Measurements from ENCODE around the gene PTDSS2. TPM values are rescaled to one million over a fixed set of nuclear protein-coding genes. Genes with fewer than 3 reads are reported as not detected.

PTDSS2 gene
- total RNA-seq, 1 donor from 2014 or later: 47.3 TPM

- Mint-ChIP-seq H3K4me3 (ENCODE audit: unreplicated experiment) (no peak overlapping the region), H3K27ac (ENCODE audit: unreplicated experiment) (no peak overlapping the region), H3K36me3 (ENCODE audit: low read depth, unreplicated experiment) (peaks cover 2% of the 10 kb centered on the region), H3K4me1 (ENCODE audit: low read depth, unreplicated experiment) (no peaks in the 10 kb centered on the region), H3K9me3 (ENCODE audit: unreplicated experiment) (no peaks in the 10 kb centered on the region), H3K27me3 (ENCODE audit: low read depth, unreplicated experiment) (no peaks in the 10 kb centered on the region)
- Histone ChIP-seq H3K36me3 (ENCODE audit: insufficient read depth, low read length) (peaks cover 3% of the 10 kb centered on the region), H3K79me2 (ENCODE audit: insufficient read depth, low read length) (peaks cover 3% of the 10 kb centered on the region), H4K20me1 (ENCODE audit: insufficient read depth, low read length) (peaks cover 18% of the 10 kb centered on the region), H3K27me3 (ENCODE audit: insufficient read depth, low read length) (no peaks in the 10 kb centered on the region), H3K27ac (ENCODE audit: low read depth, low read length) (no peak overlapping the region), H3K9me3 (ENCODE audit: insufficient read depth, low read depth, low read length) (no peaks in the 10 kb centered on the region), H3K4me2 (ENCODE audit: low read length) (no peak overlapping the region), H3K4me1 (ENCODE audit: insufficient read depth, low read length) (no peaks in the 10 kb centered on the region), H3K9ac (ENCODE audit: low read length) (no peak overlapping the region), H3K4me3 (ENCODE audit: insufficient read depth, low read depth, low read length) (no peak overlapping the region), H2AFZ (ENCODE audit: low read depth, low read length) (no peak overlapping the region)
- DNase-seq (ENCODE audit: low read depth) (no peak), FAIRE-seq (no peak)
- TF ChIP-seq CTCF (IDR thresholded peaks at IDR 0.05; ENCODE audit: insufficient read depth, low read depth, low read length): no peak
- TF ChIP-seq EZH2 (IDR thresholded peaks at IDR 0.05; ENCODE audit: insufficient read depth, low read length): no peak
Measured at GRCh38 chr11:528166-528814, 78.2 kb downstream of the PTDSS2 start.

GRCh38 chr11:528815-529727 lies 79.0 kb downstream of the PTDSS2 start:
- DNase-seq (ENCODE audit: low read depth) (no peak), FAIRE-seq (no peak)
- TF ChIP-seq EZH2 (IDR thresholded peaks at IDR 0.05; ENCODE audit: insufficient read depth, low read length) (no peak), CTCF (IDR thresholded peaks at IDR 0.05; ENCODE audit: insufficient read depth, low read depth, low read length) (no peak)
- no peaks in the 10 kb centered on the region for H3K9me3 ChIP-seq (ENCODE audit: insufficient read depth, low read depth, low read length)
- no peak overlapping the region for H3K9ac ChIP-seq (ENCODE audit: low read length)
- no peak overlapping the region for H3K4me2 ChIP-seq (ENCODE audit: low read length)
- no peak overlapping the region for H2AFZ ChIP-seq (ENCODE audit: low read depth, low read length)
- peaks cover 2% of the 10 kb centered on the region for H3K4me1 ChIP-seq (ENCODE audit: insufficient read depth, low read length)
- Mint-ChIP-seq H3K36me3 (ENCODE audit: low read depth, unreplicated experiment) (no peaks in the 10 kb centered on the region), H3K4me1 (ENCODE audit: low read depth, unreplicated experiment) (no peaks in the 10 kb centered on the region), H3K4me3 (ENCODE audit: unreplicated experiment) (no peak overlapping the region), H3K27ac (ENCODE audit: unreplicated experiment) (no peak overlapping the region), H3K9me3 (ENCODE audit: unreplicated experiment) (no peaks in the 10 kb centered on the region), H3K27me3 (ENCODE audit: low read depth, unreplicated experiment) (no peaks in the 10 kb centered on the region)
- H4K20me1 ChIP-seq (ENCODE audit: insufficient read depth, low read length): peaks cover 25% of the 10 kb centered on the region
- H3K4me3 ChIP-seq (ENCODE audit: insufficient read depth, low read depth, low read length): no peak overlapping the region
- H3K79me2 ChIP-seq (ENCODE audit: insufficient read depth, low read length): peaks cover 11% of the 10 kb centered on the region
- no peaks in the 10 kb centered on the region for H3K27me3 ChIP-seq (ENCODE audit: insufficient read depth, low read length)
- peaks cover 3% of the 10 kb centered on the region for H3K36me3 ChIP-seq (ENCODE audit: insufficient read depth, low read length)
- H3K27ac ChIP-seq (ENCODE audit: low read depth, low read length): no peak overlapping the region

Measured in astrocyte (in vitro differentiated cells and primary cell).